ENCODE measurements around the gene OTX1.

- TF ChIP-seq REST (IDR thresholded peaks at IDR 0.05; ENCODE audit: insufficient read depth in 1 of 2, low read depth in 2 of 2, low read length in 2 of 2) (no peak), TAF1 (IDR thresholded peaks at IDR 0.05; ENCODE audit: borderline replicate concordance, insufficient read depth, low read length) (no peak), FOXP2 (optimal IDR thresholded peaks at IDR 0.05; ENCODE audit: borderline replicate concordance, extremely low read depth, extremely low read length, insufficient read depth) (no peak), POLR2AphosphoS5 (IDR thresholded peaks at IDR 0.05; ENCODE audit: low read depth, low read length) (peak; percentile 57), SIN3A (IDR thresholded peaks at IDR 0.05; ENCODE audit: borderline replicate concordance, insufficient read depth, low read length) (no peak)
These were observed at the start of gene OTX1 for GRCh38 chr2:63050334-63051041.

Measured in PFSK-1 (cell line).